Fibroblast of villous mesenchyme (primary cell): ENCODE measurements around the gene NME7. TPM values are rescaled to one million over a fixed set of nuclear protein-coding genes. Genes with fewer than 3 reads are reported as not detected.

Experiments
- DNase-seq: peaks from one replicate; pipeline ENCODE4 v3.0.0-alpha.2; 2010; ENCODE audit warnings: low read depth
- H3K4me3 ChIP-seq: 2 replicates; pipeline ENCODE4 v1.5.1; 2011; ENCODE audit warnings: low read depth, mild to moderate bottlenecking, low read length
- CTCF ChIP-seq: IDR thresholded peaks from 2 replicates; pipeline ENCODE4 v1.5.1; 2012; ENCODE audit warnings: low read depth, mild to moderate bottlenecking, low read length; ENCODE audit not compliant: insufficient read depth
- total RNA-seq: library from RNA; depleted of rRNA; stranded (reverse); fragments of >200 nt; gene quantifications from 2 replicates; pipeline ENCODE4 v1.2.3, GENCODE V29; 2012

The NME7 gene
- total RNA-seq, 1 donor = 41.9 TPM

- DNase-seq = peak; percentile 53
- H3K4me3 ChIP-seq = no peak overlapping the region
- no peak for TF ChIP-seq CTCF
Measured at GRCh38 chr1:169207797-169208520, 159.6 kb downstream of the NME7 start.

GRCh38 chr1:169204157-169204556 is 163.4 kb downstream of the NME7 start:
- H3K4me3 ChIP-seq = no peak overlapping the region
- DNase-seq = no peak
- no peak for TF ChIP-seq CTCF

- no peak for TF ChIP-seq CTCF
- no peak for DNase-seq
Measured at GRCh38 chr1:169202791-169203665, 164.6 kb downstream of the NME7 start.

GRCh38 chr1:169201084-169201619 is 166.4 kb downstream of the NME7 start:
- no peak for TF ChIP-seq CTCF
- H3K4me3 ChIP-seq = no peak overlapping the region
- peak; percentile 54 for DNase-seq

More at GRCh38 chr1:169202791-169203665, 164.6 kb downstream of the NME7 start:
- no peak overlapping the region for H3K4me3 ChIP-seq

- no peak overlapping the region for H3K4me3 ChIP-seq
- no peak for TF ChIP-seq CTCF
- no peak for DNase-seq
Measured at GRCh38 chr1:169200319-169200718, 167.3 kb downstream of the NME7 start.

GRCh38 chr1:169196581-169196980 is 171.0 kb downstream of the NME7 start:
- H3K4me3 ChIP-seq = no peak overlapping the region
- no peak for TF ChIP-seq CTCF
- no peak for DNase-seq
